GM21447 (cell line): ENCODE data around the gene PAIP2.
"Not testable (repeated sequence)": the region's sequence is repeated elsewhere in the genome, so short reads cannot be mapped to it uniquely, and the experiment has no call there.

Source experiments
- ATAC-seq: cut with Tn5 transposase; IDR thresholded peaks from one replicate; pipeline ENCODE4 v1.9.1; 2021; ENCODE audit not compliant: unreplicated experiment

The PAIP2 gene

DNA sequence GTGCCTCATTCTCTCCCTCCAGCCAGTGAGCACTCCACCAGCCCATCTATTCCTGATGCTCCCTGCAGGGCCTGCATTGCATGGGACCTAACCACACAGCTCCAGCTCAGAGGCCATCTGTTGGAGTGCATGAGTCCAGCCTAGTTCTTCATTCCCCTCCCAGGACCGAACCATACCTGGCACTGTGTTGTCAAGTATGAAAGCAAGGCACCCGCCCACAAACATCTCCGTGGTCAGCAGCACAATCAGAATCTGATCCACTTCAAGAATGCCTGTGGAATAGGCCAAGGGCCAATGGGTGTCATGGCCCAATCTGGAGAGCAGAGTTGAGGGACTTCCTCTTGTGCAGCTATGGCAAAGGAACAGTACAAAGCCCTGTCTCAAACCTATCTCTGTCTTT lies 35.6 kb downstream of the PAIP2 start:
- no peak for ATAC-seq

DNA sequence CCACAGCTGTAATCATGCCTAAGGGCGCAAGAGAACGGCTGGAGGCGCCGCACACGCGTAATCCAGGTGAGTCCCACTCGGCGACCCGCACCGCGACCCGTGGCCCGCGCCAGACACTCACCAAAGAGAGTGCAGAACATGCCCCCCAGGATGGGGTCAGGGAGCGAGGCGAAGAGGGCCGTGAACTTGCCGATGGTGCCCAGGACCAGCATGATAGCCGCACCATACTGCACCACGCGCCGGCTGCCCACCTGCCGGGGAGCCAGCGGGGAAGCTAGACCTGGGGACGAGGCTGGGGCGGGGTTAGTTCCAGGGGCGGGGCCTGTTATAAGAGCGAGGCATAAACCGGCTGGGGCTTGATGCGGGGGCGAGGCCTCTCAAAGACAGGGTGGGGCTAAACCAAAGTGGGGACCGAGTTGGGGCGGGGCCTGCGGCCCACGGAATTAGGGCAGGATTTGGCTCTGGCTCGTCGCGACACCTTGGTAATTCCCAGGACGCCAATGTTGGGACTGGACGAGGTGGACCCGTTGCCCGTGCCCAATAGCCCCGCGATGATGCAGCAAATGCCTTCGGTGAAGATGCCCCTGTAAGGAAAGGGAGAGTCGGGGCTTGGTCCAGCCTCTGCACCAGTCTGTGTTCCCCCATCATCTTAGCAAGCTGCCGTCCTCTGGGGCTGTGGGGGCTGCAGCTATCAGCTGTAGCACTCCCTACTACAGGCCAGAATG lies 36.6 kb downstream of the PAIP2 start:
- ATAC-seq: no peak

DNA sequence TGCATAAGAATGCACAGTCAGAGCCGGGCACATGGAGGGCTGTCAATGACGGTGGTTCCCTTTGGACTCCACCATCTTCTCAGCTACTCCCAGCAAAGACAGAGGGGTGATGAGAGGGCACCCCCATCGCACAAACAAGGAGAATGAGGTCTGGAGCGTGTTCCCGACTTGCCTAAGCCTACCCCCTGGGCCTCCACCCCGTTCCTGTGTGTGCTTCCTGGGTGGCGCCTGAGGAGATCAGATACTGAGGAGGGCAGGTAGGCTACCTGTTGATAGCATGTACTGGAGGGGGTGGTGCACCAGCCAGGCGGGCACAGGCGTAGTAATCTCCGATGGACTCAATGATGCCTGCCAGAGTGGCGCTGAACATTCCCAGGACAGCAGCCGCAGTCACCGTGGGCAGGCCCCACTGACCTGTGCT lies 37.3 kb downstream of the PAIP2 start:
- ATAC-seq: no peak

- ATAC-seq: no peak
Observed at GRCh38 chr5:139379626-139380449, 38.2 kb downstream of the PAIP2 start.

- ATAC-seq: no peak
Observed at GRCh38 chr5:139381837-139382761, 40.4 kb downstream of the PAIP2 start.

GRCh38 chr5:139382807-139383206 lies 41.2 kb downstream of the PAIP2 start:
- ATAC-seq: no peak

DNA sequence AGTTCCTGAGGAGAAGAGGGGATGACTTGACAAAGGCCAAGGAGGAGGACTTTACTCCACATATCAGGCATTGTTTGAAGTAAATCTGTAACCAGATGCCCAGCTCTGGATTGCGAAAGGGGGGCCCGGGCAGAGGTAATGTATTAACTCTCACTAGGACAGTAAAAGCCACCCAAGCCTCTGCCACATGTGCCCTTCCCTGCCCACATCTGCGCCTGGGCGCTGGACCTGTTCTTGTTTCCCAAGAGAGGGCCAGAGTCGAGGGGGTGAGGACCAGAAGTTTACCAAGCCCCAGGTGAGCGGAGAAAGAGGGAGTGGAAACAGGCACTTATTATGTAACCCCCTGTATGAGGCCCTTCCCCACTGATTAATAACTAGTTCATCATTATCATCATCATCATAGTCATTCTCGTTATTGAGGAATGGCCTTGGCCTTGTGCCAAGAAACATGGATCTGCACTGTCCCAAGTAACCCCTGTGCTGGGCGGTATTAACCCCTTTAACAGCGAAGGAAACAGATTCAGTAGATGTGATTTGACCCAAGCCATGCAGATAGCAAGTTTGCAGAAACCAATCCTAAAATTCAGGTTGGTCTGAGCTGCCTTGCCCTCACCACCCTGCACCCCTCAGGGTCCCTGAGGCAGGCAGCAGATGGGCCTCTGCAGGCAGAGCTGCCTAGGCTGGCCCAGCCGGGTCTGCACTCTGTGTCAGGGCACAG lies 41.8 kb downstream of the PAIP2 start, which contains the start of gene SLC23A1:
TSS of gene SLC23A1 (minus strand) at position 23 of the 718 bp plus-strand sequence. CDS start 44 bp downstream, outside the sequence.
- ATAC-seq: no peak

DNA sequence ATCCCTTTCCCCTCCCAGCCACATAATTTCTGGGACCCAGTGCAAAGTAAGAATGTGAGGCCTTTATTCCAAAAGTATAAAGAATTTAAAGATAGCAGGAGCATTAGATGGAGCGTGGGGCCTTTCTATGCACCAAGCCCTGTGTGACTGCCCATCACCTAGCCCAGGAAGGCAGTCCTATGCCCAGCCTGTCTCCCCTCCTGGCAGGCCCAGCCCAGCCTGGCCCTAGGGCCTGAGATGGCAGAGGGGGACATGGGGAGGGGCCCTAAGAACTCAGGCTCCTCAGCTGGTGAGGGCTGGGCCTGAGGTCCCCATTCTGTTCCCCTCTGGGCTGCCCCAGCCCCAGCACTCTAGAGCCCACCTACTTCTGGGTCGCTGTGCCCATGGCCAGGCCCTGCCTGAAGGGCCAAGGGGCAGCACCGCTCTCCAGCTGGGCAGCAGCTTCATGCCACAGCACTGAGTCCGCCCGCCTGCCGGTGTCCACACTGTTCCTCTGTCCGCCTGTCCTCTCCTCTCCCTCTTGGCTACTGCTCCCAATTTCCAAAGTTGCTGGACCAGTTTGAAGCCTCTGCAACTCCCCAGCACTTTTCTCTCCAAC lies 42.4 kb downstream of the PAIP2 start:
- no peak for ATAC-seq

DNA sequence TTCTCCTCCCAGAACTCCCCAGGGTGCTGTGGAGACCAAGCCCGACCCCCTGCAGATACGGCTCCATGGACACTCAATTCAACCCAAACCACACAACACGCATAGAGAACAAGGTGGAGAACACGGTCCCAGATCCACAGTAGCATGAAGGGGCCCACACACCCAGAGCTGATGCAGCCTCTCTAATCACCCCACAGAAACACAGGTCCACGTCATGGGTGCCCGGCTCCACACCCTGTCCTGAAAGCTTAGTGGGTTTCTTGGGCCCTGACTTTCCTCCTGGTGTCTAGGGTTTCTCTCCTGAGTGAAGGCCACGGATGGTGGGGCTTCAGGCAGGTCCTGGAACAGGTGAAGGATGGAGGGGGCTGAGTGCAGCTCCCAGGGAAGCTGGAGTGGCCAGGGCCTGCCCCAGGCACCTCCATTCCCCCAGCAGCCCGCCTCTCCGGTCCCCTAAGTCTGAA lies 43.0 kb downstream of the PAIP2 start:
- no peak for ATAC-seq

DNA sequence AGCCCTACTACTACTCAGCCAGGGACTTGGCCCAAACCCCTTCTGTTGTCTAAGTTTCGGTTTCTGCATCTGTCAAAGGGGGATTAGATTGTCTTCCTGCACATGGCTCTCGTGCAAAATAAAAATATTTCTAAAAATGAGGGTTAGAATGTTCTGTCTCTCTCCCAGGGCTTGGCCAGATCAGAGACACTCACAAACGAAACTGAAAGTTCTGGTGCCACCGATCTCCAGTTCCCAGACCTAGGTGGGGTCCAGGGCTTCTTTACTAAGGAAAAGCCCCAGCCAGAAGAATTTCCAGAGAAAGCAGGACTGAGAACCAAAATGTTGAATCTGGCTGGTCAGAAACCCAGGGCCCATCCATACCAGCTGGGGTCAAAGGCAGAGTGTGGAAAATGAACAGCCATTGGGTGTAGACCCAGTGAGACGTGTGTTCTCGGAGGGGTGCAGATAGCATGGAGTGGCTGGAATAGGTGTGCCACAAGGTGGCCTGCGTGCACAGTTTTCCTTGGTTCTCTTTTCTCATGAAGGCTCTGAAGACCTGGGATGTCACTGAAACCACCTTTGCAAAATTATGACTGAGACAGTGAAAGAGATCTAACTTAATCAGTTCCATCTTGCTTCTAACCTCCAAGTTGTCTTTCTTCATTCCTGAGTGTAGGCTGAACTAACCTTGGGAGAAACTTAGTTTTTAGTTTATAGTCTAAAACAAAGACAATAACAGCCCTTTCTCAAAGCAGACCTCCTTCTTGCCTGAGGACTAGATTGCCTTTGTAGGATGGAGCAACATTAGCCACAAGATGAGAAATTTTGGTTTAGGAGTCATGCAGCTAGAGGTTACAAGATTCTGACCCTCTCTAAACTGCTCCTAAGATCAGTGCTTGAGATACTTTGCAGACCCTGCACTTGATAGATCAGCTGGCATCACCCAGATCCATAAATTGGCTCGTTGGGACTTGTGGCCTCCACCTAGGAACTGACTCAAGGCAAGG lies 43.7 kb downstream of the PAIP2 start:
- no peak for ATAC-seq

- no peak for ATAC-seq
Observed at GRCh38 chr5:139386050-139386438, 44.4 kb downstream of the PAIP2 start.

GRCh38 chr5:139386956-139387355 lies 45.3 kb downstream of the PAIP2 start:
- ATAC-seq: not testable (repeated sequence)

DNA sequence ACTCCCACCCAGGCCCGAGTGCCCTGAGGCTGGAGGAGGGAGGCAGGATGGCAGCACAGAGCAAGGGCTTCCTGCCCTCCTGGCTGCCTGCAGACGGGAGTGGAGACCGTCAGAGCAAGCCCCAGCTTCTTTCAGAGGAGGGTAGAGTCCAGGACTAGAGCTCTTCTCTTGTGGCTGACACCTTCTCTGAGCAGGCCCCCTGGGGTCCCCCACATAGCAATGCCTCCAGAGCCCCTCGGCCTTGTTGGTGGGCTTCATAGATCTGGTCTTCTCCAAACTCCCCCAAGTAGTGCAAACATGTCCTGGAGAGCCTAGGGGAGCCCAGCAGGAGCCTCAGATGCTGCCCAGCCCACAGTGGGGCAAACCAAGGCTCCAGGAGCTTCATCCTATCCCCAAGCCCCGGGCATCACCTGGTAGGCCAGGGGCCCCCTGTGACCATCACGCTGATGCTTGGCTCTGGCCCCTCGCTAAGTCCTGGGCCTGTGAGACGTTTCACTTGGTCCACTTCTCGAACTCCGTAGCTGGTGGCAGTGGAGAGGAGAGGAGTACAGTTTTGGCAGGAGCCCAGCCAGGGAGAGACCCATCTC lies 46.0 kb downstream of the PAIP2 start:
- no peak for ATAC-seq

DNA sequence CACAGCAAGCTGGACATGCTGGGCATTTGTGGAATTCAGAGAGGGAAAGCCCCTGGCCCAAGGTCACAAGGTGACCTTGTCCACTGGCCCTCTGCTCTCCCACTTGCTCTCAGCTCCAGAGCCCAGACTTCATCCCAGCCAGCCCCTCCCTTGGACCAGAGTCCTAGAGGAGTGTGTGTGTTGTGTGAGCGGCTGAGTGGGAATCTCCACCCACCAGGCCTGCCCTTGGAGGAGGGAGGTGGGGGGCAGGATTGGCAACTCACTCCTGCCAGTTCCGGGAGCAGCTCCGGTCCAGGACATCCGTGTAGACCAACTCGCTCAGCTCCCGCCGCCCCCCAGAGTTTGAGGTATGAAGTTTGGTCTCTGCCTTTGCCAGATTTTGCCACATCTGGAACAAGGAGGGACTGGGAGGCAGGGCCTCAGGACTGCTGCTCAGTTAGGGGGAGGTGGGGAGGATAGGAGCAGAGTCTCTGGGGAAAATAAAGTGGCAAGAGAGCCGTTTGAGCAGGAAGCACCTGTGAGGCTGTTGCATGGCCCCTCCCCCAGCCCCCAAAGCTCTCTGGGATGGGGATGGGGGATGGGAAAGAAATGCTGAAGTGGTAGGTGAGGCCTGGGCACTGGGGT lies 46.7 kb downstream of the PAIP2 start:
- peak; percentile 26 for ATAC-seq

GRCh38 chr5:139389701-139390638 lies 48.3 kb downstream of the PAIP2 start, which contains the start of gene MZB1:
MZB1 (minus strand) TSS chr5:139389913; CDS start chr5:139389856, 57 bp downstream.
- peak; percentile 36 for ATAC-seq

GRCh38 chr5:139390639-139391569 lies 49.2 kb downstream of the PAIP2 start:
- ATAC-seq: no peak
